Immature natural killer cell (primary cell): Measurements from ENCODE around the gene GEMIN5. TPM values are rescaled to one million over a fixed set of nuclear protein-coding genes. Genes with fewer than 3 reads are reported as not detected.
A peak's percentile ranks its signal among the peaks of the same experiment; 100 is the strongest.

Experiments
- DNase-seq, 3 donors: peaks; one replicate each; pipeline ENCODE4 v3.0.0; 2022; ENCODE audit warnings: mixed read lengths in 1 of 3
- H3K27ac Mint-ChIP-seq, 6 donors: one replicate each; pipeline ENCODE4 v1.8.0; 2020; ENCODE audit warnings: mixed read lengths in 6 of 6, mild to moderate bottlenecking in 5 of 6, inconsistent platforms in 4 of 6, moderate library complexity in 3 of 6
- H3K27me3 Mint-ChIP-seq, 3 donors: one replicate each; pipeline ENCODE4 v1.8.0; 2020 to 2021; ENCODE audit warnings: low read depth in 3 of 3, mild to moderate bottlenecking in 3 of 3, mixed read lengths in 3 of 3, moderate library complexity in 3 of 3, inconsistent platforms in 1 of 3
- H3K36me3 Mint-ChIP-seq, 3 donors: one replicate each; pipeline ENCODE4 v1.8.0; 2020; ENCODE audit warnings: mixed read lengths in 3 of 3, inconsistent platforms in 2 of 3, mild to moderate bottlenecking in 2 of 3
- H3K4me1 Mint-ChIP-seq, 2 donors: one replicate each; pipeline ENCODE4 v1.8.0; 2020; ENCODE audit warnings: inconsistent platforms in 2 of 2, mild to moderate bottlenecking in 2 of 2, mixed read lengths in 2 of 2, moderate library complexity in 1 of 2
- H3K4me3 Mint-ChIP-seq, 5 donors: one replicate each; pipeline ENCODE4 v1.8.0; 2020; ENCODE audit warnings: mild to moderate bottlenecking in 5 of 5, mixed read lengths in 5 of 5, inconsistent platforms in 3 of 5, moderate library complexity in 3 of 5
- H3K9me3 Mint-ChIP-seq, 6 donors: one replicate each; pipeline ENCODE4 v1.8.0; 2020; ENCODE audit warnings: mild to moderate bottlenecking in 6 of 6, mixed read lengths in 6 of 6, inconsistent platforms in 4 of 6, moderate library complexity in 3 of 6
- polyA plus RNA-seq, 3 donors: library from polyadenylated mRNA; unstranded; fragments of 300-500 nt; fragmentation: Illumina TruSeq; gene quantifications; one replicate each; pipeline ENCODE4 v1.2.3, GENCODE V29; 2021

GEMIN5 gene
- polyA plus RNA-seq, 3 donors from 2014 or later: 1.3 to 10.2 (median 3.6) TPM

GRCh38 chr5:154892369-154892771, 45.6 kb downstream of the GEMIN5 start:
- no peak for DNase-seq
- no peaks in the 10 kb centered on the region for H3K27me3 Mint-ChIP-seq
- H3K9me3 Mint-ChIP-seq: no peaks in the 10 kb centered on the region
- H3K4me1 Mint-ChIP-seq: no peaks in the 10 kb centered on the region
- no peak overlapping the region for H3K27ac Mint-ChIP-seq
- no peak overlapping the region for H3K4me3 Mint-ChIP-seq
- H3K36me3 Mint-ChIP-seq: peaks cover 33 to 70% (median 51%) of the 10 kb centered on the region in 3 donors

GRCh38 chr5:154885439-154885838, 52.6 kb downstream of the GEMIN5 start:
- H3K27me3 Mint-ChIP-seq: peaks cover 0 to 4% (median 0%) of the 10 kb centered on the region in 3 donors
- H3K9me3 Mint-ChIP-seq: peaks cover 14 to 25% (median 18%) of the 10 kb centered on the region in 6 donors
- H3K4me1 Mint-ChIP-seq: no peaks in the 10 kb centered on the region
- no peak for DNase-seq
- H3K36me3 Mint-ChIP-seq: peaks cover 57 to 78% (median 69%) of the 10 kb centered on the region in 3 donors
- H3K4me3 Mint-ChIP-seq: no peak overlapping the region
- H3K27ac Mint-ChIP-seq: no peak overlapping the region

GRCh38 chr5:154884424-154884823, 53.6 kb downstream of the GEMIN5 start:
- Mint-ChIP-seq H3K27ac (no peak overlapping the region), H3K27me3 (peaks cover 0 to 4% (median 0%) of the 10 kb centered on the region in 3 donors), H3K4me1 (no peaks in the 10 kb centered on the region), H3K36me3 (peaks cover 53 to 82% (median 70%) of the 10 kb centered on the region in 3 donors), H3K4me3 (no peak overlapping the region), H3K9me3 (peaks cover 14 to 30% (median 19%) of the 10 kb centered on the region in 6 donors)
- DNase-seq: no peak

- no peak for DNase-seq
- Mint-ChIP-seq H3K4me3 (no peak overlapping the region), H3K27me3 (peaks cover 0 to 4% (median 0%) of the 10 kb centered on the region in 3 donors), H3K27ac (no peak overlapping the region), H3K36me3 (peaks cover 46 to 70% (median 61%) of the 10 kb centered on the region in 3 donors), H3K9me3 (peaks cover 14 to 45% (median 26%) of the 10 kb centered on the region in 6 donors), H3K4me1 (no peaks in the 10 kb centered on the region)
Observed at GRCh38 chr5:154881986-154882385, 56.0 kb downstream of the GEMIN5 start.

- Mint-ChIP-seq H3K36me3 (peaks cover 42 to 62% (median 55%) of the 10 kb centered on the region in 3 donors), H3K27me3 (peaks cover 0 to 2% (median 0%) of the 10 kb centered on the region in 3 donors), H3K4me3 (no peak overlapping the region), H3K9me3 (peaks cover 0 to 26% (median 8%) of the 10 kb centered on the region in 6 donors), H3K4me1 (no peaks in the 10 kb centered on the region), H3K27ac (peak overlapping the region in 1 of 6 donors; percentile 13)
- no peak for DNase-seq
Observed at GRCh38 chr5:154878642-154879335, 59.2 kb downstream of the GEMIN5 start.

- no peak overlapping the region for H3K4me3 Mint-ChIP-seq
Observed at GRCh38 chr5:154873791-154874331, 64.2 kb downstream of the GEMIN5 start.

GRCh38 chr5:154871734-154872133, 66.3 kb downstream of the GEMIN5 start:
- Mint-ChIP-seq H3K27ac (peak overlapping the region in 1 of 6 donors; percentile 30), H3K4me3 (no peak overlapping the region), H3K36me3 (peaks cover 32 to 44% (median 43%) of the 10 kb centered on the region in 3 donors), H3K4me1 (peaks cover 4 to 16% of the 10 kb centered on the region in 2 donors), H3K27me3 (peaks cover 0 to 5% (median 0%) of the 10 kb centered on the region in 3 donors), H3K9me3 (no peaks in the 10 kb centered on the region)
- DNase-seq: no peak

More at GRCh38 chr5:154873791-154874331, 64.2 kb downstream of the GEMIN5 start:
- Mint-ChIP-seq H3K36me3 (peaks cover 38 to 47% (median 46%) of the 10 kb centered on the region in 3 donors), H3K9me3 (peaks cover 0 to 13% (median 2%) of the 10 kb centered on the region in 6 donors), H3K4me1 (peaks cover under 1 to 9% of the 10 kb centered on the region in 2 donors), H3K27me3 (peaks cover 0 to under 1% (median 0%) of the 10 kb centered on the region in 3 donors), H3K27ac (peak overlapping the region in 2 of 6 donors; percentile 33 to 61)
- no peak for DNase-seq

- no peak for DNase-seq
- Mint-ChIP-seq H3K36me3 (peaks cover 19 to 40% (median 33%) of the 10 kb centered on the region in 3 donors), H3K9me3 (no peaks in the 10 kb centered on the region), H3K4me1 (peaks cover 15 to 38% of the 10 kb centered on the region in 2 donors), H3K27ac (peak overlapping the region in 1 of 6 donors; percentile 34), H3K4me3 (no peak overlapping the region), H3K27me3 (peaks cover 0 to 5% (median 0%) of the 10 kb centered on the region in 3 donors)
Observed at GRCh38 chr5:154868702-154869101, 69.3 kb downstream of the GEMIN5 start.

- H3K4me3 Mint-ChIP-seq: no peak overlapping the region
- H3K4me1 Mint-ChIP-seq: peaks cover 31 to 56% of the 10 kb centered on the region in 2 donors
- no peak for DNase-seq
- peaks cover 14 to 35% (median 24%) of the 10 kb centered on the region in 3 donors for H3K36me3 Mint-ChIP-seq
- H3K9me3 Mint-ChIP-seq: no peaks in the 10 kb centered on the region
- H3K27ac Mint-ChIP-seq: peak overlapping the region in 3 of 6 donors; percentile 10 to 58 (median 17)
- peaks cover 0 to 5% (median 0%) of the 10 kb centered on the region in 3 donors for H3K27me3 Mint-ChIP-seq
Observed at GRCh38 chr5:154866841-154867240, 71.2 kb downstream of the GEMIN5 start.

- peaks cover 43 to 66% of the 10 kb centered on the region in 2 donors for H3K4me1 Mint-ChIP-seq
- no peak overlapping the region for H3K4me3 Mint-ChIP-seq
- peak overlapping the region in 1 of 6 donors; percentile 21 for H3K27ac Mint-ChIP-seq
- no peaks in the 10 kb centered on the region for H3K9me3 Mint-ChIP-seq
- peaks cover 10 to 27% (median 16%) of the 10 kb centered on the region in 3 donors for H3K36me3 Mint-ChIP-seq
- peaks cover 0 to 5% (median 0%) of the 10 kb centered on the region in 3 donors for H3K27me3 Mint-ChIP-seq
- DNase-seq: no peak
Observed at GRCh38 chr5:154865466-154866184, 72.4 kb downstream of the GEMIN5 start.

- Mint-ChIP-seq H3K27me3 (peaks cover 0 to 1% (median 0%) of the 10 kb centered on the region in 3 donors), H3K4me1 (peaks cover 58 to 79% of the 10 kb centered on the region in 2 donors), H3K4me3 (peak overlapping the region in 1 of 5 donors; percentile 41), H3K36me3 (peaks cover 10 to 23% (median 14%) of the 10 kb centered on the region in 3 donors), H3K9me3 (no peaks in the 10 kb centered on the region), H3K27ac (peak overlapping the region in 2 of 6 donors; percentile 28 to 66)
- no peak for DNase-seq
Observed at GRCh38 chr5:154863291-154864080, 74.5 kb downstream of the GEMIN5 start.

- peaks cover 57 to 79% of the 10 kb centered on the region in 2 donors for H3K4me1 Mint-ChIP-seq
- peaks cover 10 to 23% (median 14%) of the 10 kb centered on the region in 3 donors for H3K36me3 Mint-ChIP-seq
- no peak for DNase-seq
- no peaks in the 10 kb centered on the region for H3K9me3 Mint-ChIP-seq
- H3K4me3 Mint-ChIP-seq: peak overlapping the region in 1 of 5 donors; percentile 60
- peaks cover 4 to 8% (median 7%) of the 10 kb centered on the region in 3 donors for H3K27me3 Mint-ChIP-seq
- H3K27ac Mint-ChIP-seq: peak overlapping the region in 3 of 6 donors; percentile 16 to 66 (median 24)
Observed at GRCh38 chr5:154862766-154863165, 75.2 kb downstream of the GEMIN5 start.

GRCh38 chr5:154861946-154862345, 76.1 kb downstream of the GEMIN5 start:
- Mint-ChIP-seq H3K4me1 (peaks cover 61 to 79% of the 10 kb centered on the region in 2 donors), H3K36me3 (peaks cover 5 to 23% (median 9%) of the 10 kb centered on the region in 3 donors), H3K9me3 (no peaks in the 10 kb centered on the region), H3K4me3 (peak overlapping the region in 3 of 5 donors; percentile 40 to 62 (median 60)), H3K27me3 (peaks cover 8 to 14% (median 10%) of the 10 kb centered on the region in 3 donors), H3K27ac (peak overlapping the region in 2 of 6 donors; percentile 49 to 66)
- no peak for DNase-seq
